Epithelial cell of esophagus (primary cell): Measurements from ENCODE around the gene ARHGEF33.

ENCODE experiments used
- DNase-seq: peaks from one replicate; pipeline ENCODE4 v3.0.0; 2010; ENCODE audit warnings: low read depth
- H3K4me3 ChIP-seq: 2 replicates; pipeline ENCODE4 v1.5.1; 2011; ENCODE audit warnings: mild to moderate bottlenecking, low read length, control low read depth
- CTCF ChIP-seq: IDR thresholded peaks from 2 replicates; pipeline ENCODE4 v1.5.1; 2011; ENCODE audit warnings: low read depth, mild to moderate bottlenecking, low read length, control low read depth, inconsistent platforms; ENCODE audit not compliant: insufficient read depth; ENCODE audit errors: missing control alignments

ARHGEF33 gene

GRCh38 chr2:38966678-38967077, 77.0 kb downstream of the ARHGEF33 start:
- TF ChIP-seq CTCF, result no peak
- H3K4me3 ChIP-seq, result no peak overlapping the region
- DNase-seq, result no peak

- DNase-seq, result no peak
- H3K4me3 ChIP-seq, result no peak overlapping the region
- TF ChIP-seq CTCF, result no peak
Observed at GRCh38 chr2:38968021-38968420, 78.3 kb downstream of the ARHGEF33 start.

DNA sequence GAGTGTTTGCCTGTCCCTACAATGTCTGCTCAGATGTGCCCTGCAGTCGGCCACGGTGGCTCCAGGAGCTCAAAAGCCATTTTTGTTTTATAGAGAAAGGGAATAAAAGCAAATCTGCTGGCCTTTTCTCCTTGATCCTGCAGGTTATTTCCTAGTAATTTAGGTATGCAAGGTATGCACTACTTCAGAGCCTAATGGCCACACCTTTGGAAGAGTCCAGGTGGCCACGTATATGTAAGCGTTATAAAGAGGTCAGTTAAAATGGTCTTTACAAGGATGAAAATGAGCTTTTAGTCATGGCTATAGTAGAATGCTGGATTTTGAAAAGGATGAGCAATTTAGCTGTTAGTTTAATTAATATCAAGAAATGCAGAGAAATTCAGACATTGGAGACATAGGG, 81.7 kb downstream of the ARHGEF33 start:
- H3K4me3 ChIP-seq, result no peak overlapping the region
- no peak for TF ChIP-seq CTCF
- DNase-seq, result no peak

GRCh38 chr2:38973266-38973665, 83.6 kb downstream of the ARHGEF33 start:
- no peak for DNase-seq
- H3K4me3 ChIP-seq, result no peak overlapping the region
- no peak for TF ChIP-seq CTCF

GRCh38 chr2:38975042-38975441, 85.4 kb downstream of the ARHGEF33 start:
- no peak overlapping the region for H3K4me3 ChIP-seq
- no peak for DNase-seq
- no peak for TF ChIP-seq CTCF

DNA sequence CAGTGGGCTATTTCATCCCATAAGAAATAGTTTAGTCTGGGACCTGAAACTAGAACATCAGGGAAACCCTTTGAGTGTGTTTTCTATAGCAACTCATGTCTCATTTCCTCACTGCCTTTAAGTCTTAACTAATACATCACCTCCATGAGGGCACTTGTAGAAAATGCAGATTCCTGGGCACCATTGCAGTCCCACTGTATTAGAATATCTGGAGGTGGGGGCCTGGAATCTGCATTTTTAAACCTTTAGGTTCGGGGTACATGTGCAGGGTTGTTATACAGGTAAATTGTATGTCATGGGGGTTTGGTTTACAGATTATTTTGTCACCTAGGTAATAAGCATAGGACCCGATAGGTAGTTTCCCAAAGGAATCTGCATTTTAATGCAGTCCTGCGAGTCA, 87.4 kb downstream of the ARHGEF33 start:
- H3K4me3 ChIP-seq, result no peak overlapping the region
- no peak for TF ChIP-seq CTCF
- no peak for DNase-seq

GRCh38 chr2:38978296-38978903, 88.7 kb downstream of the ARHGEF33 start:
- DNase-seq, result no peak
- no peak for TF ChIP-seq CTCF

More at GRCh38 chr2:38978296-38978903, 88.7 kb downstream of the ARHGEF33 start:
- H3K4me3 ChIP-seq, result no peak overlapping the region
